GM23248 (cell line): ENCODE results near the gene PRR18.

ENCODE experiments used
- EZH2 ChIP-seq: fragments of 200-600 bp; sonication (generic); IDR thresholded peaks from 2 replicates; pipeline ENCODE4 v1.6.1; 2018; ENCODE audit warnings: antibody characterized with exemption, mild to moderate bottlenecking; ENCODE audit not compliant: insufficient read depth, poor library complexity, severe bottlenecking
- EZH2phosphoT487 ChIP-seq: fragments of 200-600 bp; sonication (generic); IDR thresholded peaks from 2 replicates; pipeline ENCODE4 v1.6.1; 2018; ENCODE audit warnings: antibody characterized with exemption, moderate library complexity, mild to moderate bottlenecking, low read depth; ENCODE audit not compliant: insufficient read depth

GRCh38 chr6:166310634-166311033, 2.4 kb upstream of the PRR18 start:
- no peak for TF ChIP-seq EZH2
- TF ChIP-seq EZH2phosphoT487: no peak
